ENCODE results near the gene ADGRF5.
"Not testable (repeated sequence)": the region's sequence is repeated elsewhere in the genome, so short reads cannot be mapped to it uniquely, and the experiment has no call there.

The ADGRF5 gene

DNA sequence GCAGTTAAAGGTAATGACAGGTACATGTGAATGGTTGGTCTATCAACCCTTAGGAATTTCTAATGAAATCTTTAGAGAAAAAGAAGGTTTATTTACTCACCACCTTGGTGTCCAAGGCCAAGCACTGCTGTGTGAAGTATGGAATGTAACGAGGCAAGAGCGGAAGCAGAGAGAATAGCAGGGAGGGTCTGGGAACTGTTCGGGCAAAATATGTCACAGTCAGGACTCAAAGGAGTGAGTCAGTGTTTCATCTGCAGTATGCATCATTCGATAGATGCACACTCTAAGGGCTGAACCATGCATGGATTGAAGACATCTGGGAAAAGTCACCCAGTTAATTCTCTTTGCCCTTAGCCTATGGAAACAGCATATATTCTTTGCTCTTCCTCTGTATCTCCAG lies 33.2 kb downstream of the ADGRF5 start:
- no peak for DNase-seq (ENCODE audit: low spot score)

DNA sequence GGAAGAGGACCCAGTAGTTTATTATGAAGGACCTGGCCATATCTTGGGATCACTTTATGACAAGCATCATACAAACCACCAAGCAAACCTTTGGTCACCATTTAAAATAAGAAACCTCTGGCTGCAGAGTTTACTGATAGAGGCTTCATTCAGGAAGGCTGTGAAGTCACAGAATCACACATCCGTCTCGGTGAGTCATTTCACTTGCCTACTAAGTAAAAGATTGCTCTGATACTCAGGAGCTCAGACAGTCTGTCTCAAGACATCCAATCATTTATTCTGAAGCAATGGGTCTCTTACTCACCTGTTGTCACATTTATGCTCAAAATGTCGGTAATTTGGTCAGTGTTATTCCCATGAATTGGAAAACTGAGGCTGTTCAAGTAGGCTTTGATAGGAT lies 33.7 kb downstream of the ADGRF5 start:
- DNase-seq (ENCODE audit: low spot score): no peak

DNA sequence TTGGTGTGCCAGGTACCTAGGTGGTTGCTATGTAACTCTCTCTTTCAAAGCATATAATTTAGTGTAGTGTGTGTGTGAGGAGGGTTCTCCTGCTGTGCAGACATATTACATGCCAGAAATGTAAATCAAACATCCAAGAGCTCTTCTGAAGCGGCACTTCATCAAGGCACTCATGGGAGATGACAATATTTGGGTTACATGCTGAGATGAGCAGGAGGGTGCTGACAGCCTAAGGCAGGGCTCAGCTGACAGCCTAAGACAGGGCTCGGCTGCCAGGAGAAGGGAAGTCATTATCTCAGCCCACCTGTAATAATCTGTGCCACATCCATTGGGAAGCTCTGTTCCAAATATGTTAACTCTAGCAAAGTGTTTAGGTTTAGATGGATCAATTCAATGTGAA lies 39.1 kb downstream of the ADGRF5 start:
- DNase-seq (ENCODE audit: low spot score): no peak

DNA sequence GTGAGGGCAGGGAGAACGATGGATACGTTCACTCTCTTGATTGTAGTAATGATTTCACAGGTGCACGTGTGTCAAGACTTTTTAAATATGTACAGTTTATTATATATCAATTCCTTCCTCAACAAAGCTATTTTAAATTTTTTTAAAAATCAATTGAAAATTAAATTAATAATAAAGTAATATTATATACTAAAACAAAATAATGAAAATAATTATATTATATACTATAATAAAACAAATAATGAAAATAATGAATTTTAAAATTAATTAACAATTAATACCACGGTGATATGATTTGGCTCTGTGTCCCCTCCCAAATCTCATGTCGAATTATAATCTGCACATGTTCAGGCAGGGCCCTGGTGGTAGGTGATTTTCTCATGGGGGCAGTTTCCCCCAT lies 42.7 kb downstream of the ADGRF5 start:
- DNase-seq (ENCODE audit: low spot score): no peak

DNA sequence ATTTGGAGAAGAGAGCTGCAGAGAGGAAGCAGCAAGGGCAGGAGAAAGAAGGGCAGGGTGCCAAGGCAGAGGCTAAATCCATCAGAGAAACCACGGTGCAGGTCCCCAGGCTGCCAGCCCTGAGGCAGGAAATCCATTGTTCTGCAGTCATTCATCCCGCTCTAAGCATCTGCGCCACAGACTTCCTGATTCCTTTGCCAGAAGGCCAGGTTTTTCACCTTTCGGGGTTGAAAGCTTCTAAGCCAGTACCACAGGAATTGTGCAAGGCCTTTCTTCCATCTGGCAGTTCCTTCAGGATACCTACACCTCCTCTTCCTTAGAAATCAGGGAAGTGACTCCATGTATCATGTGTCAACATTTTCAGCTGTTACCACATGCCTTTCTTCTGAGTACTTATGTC lies 45.6 kb downstream of the ADGRF5 start:
- DNase-seq (ENCODE audit: low spot score): peak; percentile 8

DNA sequence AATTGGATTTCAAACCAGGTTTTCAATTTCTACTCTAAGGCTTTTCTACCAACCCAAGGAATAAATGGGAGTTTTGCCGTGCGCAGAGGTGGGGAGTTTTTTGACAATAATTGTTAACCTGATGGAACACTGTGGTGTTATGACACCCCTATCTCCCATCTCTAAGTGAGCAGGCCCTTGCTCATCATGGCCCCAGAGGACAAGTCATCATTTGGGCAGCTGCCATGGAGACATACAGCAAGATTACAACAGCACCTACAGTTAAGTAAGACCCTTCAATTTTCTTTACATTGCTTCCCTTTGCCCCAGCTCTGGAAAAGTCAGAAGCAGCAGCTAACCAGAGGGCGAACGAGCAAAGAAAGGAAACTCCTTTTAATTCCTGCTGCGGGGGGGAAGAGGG lies 54.3 kb downstream of the ADGRF5 start:
- no peak for DNase-seq (ENCODE audit: low spot score)

DNA sequence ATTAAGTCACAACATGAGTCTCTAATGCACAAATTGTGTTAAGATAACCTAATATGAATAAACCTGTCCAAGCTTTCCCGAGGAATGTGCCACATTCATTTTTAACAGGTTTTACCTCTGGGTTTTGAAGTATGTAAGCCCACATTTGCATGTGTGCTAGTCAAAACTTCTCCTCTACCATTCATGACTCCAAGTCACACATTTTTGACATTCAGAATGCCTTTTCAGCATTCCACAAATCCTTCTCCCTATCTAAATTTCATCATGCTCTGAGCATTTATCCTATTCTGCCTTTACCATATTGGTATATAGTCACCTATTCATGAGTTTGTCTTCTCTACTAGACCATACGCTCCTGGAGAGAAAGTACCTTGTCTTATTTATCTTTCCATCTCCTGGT lies 56.5 kb downstream of the ADGRF5 start:
- DNase-seq (ENCODE audit: low spot score): no peak

DNA sequence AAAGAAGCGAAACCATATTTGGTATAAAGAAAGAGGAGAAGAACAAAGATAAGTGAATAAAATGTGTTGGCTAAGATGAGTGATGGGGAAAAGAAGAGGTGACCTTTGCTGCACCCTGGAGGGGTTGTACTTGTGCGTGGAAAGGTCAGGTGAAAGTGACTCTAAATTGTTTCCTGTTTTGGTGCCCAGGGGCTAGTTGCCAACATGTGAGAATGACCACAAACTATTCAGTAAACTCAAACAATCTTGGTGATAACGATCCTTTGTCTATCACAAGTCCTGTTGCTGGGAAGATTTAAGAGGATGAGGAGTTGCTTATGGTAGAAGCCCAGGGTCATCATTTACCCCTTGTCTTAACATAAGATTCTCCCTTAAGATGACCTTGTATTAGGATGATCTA lies 57.9 kb downstream of the ADGRF5 start:
- DNase-seq (ENCODE audit: low spot score): no peak

DNA sequence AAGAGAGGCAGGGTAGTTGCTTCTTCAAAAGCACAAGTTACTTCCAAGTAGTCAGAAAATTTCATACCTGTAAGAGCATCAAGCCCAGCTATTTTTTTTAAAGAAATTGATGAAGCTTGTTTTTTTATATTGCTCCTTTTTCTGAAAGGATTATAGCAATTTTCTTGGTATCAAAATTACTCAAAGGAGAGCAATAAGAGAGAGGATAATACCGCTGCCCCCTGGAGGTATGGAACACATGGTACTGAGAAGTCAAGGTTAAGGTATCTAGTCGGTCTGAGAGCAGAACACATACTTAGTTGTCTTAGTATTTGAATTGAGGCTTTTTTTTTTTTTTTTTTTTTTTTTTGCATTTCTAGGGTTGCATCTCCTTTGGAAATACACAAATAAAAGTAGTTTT lies 59.4 kb downstream of the ADGRF5 start:
- DNase-seq (ENCODE audit: low spot score): no peak

DNA sequence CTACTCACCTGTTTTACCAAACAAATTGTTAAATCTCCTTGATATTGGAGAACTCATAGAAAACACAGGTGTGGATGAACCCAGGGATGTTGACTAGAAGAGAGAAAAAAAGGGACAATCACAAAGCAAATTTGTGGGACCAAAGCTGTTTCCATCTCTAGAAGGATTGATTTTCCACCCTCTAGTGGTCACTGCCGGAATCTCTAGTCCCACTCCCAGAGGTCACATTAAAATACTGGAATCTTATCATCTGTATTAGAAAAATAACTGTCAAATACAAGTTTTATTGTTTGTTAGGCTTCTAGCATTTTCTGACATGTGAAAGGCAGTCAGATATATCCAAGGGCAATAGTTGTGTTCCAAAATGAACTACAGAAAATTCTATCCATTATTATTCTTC lies 65.8 kb downstream of the ADGRF5 start:
- DNase-seq (ENCODE audit: low spot score): peak; percentile 3

DNA sequence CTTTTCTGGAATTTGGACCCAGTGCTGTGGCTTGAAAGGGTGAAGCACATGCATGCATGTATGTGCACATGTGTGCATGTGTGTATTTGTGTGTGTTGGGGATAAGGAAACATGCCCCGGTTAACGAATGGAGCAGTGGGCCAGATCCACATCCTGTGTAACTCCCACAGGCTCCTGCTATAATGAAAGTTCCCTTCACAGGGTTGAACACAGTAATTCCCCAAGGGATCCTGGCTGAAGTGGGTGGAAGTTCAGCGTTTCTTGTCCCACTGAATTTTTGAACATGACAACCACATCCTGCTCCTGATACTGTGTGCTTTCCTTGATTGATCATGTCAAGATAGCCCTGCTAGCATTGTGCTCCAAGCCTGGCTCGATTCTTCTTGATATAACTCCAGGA lies 70.2 kb downstream of the ADGRF5 start:
- not testable (repeated sequence) for DNase-seq (ENCODE audit: low spot score)

DNA sequence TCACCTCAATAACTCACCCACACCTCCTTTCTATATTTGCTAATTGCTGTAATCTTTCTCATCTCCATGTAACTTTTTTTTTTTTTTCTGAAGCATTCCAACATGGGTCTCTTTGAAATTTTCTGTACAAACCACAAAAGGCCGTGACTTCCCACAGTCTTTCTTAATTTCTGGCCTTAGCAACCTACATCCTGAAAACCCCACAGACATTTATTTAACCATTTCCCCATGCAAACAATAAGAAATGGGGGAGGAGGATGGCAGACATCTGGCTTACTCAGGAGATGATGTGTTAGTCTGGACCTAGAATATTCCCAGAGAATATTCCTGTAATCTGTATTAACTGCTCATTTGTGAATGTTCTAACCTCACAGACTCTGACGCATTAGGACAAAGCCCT lies 70.9 kb downstream of the ADGRF5 start:
- DNase-seq (ENCODE audit: low spot score): no peak

DNA sequence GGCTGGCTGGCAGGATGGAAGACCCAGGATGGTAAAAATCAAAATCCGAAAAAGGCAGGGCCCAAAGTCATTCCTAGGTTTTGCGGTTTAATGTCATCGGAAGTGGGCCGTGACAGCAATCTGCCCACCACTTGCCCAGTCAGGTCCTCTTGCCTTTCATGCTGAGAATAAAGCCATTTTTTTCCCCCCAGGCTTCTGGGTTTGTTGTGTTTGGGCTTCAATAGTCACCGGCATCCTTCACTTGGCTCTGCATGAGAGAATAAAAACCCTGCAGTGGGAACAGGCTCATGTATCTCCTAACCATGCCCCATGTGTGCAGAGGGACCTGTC lies 72.4 kb downstream of the ADGRF5 start:
- peak; percentile 4 for DNase-seq (ENCODE audit: low spot score)

DNA sequence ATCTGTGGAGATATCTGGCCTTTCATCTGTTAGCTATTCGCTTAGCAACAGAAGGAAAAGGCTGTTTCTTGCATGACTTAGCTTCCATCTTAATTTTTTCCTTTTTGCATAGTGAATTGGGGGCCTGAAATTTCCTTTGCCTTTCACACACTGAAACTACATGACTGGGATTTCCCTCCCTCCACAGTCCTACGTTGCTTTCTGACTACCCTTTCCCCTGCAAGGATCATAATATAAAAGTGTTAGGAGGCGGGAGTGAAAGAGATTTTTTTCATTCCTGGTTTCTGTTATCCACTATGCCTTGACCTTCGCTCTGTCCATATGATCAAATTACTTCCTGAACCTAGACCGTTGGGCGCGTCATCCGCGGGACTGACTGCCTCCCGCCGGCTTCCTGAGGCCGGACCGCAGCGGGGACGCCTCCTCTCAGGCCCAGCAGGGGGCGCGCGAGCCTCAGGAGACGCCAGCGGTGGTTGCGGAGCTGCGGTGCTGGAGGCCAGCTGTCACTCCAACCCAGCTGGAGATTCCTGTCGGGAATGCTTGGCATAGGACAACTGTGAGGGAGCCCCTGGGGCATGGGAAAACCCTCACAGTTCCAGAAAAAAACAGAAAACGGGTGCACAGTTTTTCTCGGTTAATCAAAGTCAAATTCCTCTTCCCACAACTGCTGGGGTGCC lies 72.9 kb downstream of the ADGRF5 start:
- peak; percentile 71 for DNase-seq (ENCODE audit: low spot score)

DNA sequence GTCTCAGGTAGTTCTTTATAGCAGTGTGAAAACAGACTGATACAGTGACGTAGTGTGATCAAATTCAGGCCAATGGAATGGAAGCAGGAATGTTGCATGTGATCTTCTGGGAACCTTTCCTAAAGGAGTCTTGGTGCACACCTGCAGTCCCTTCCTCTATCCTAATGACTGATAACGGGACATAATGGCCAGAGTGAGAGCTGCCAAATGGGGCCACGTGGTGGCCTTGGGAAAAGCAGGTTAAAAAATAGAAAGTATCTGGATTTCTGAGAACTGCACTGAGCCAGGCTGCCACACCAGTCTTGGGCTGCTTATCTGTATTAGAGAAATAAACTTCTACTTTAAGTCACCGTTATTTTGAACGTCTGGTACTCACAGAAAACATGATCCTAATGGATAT lies 76.6 kb downstream of the ADGRF5 start:
- DNase-seq (ENCODE audit: low spot score): no peak

DNA sequence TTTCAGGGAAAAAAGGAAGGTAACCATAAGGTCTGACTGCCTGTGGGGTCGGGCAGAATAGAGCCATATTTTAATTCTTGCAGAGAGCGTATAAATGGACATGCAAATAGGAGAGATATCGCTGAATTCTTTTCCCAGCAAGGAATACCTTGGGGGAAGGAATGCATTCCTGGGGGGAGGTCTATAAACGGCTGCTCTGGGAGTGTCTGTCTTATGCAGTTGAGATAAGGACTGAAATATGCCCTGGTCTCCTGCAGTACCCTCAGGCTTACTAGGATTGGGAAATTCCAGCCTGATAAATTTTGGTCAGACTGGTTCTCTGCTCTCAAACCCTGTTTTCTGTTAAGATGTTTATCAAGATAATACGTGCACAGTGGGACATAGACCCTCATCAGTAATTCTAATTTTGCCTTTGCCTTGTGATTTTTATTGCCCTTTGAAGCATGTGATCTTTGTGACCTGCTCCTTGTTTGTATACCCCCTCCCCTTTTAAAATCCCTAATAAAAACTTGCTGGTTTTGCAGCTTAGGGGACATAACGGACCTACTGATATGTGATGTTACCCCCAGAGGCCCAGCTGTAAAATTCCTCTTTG lies 79.4 kb downstream of the ADGRF5 start:
- not testable (repeated sequence) for DNase-seq (ENCODE audit: low spot score)

DNA sequence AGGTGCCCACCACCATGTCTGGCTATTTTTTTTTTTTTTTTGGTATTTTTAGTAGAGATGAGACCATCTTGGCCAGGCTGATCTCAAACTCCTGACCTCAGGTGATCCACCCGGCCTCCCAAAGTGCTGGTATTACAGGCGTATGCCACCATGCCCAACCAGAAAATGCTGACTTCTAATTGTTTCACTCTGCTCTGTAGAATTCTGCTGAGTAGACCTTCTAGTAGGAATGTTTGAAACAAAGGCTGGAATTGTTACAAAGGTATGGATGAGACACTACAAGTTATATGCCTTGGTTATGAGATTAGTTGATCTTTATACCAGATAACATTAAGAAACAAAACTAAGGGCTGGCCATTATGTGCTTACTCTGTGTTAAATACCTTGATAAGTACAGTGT lies 83.7 kb downstream of the ADGRF5 start:
- DNase-seq (ENCODE audit: low spot score): no peak

DNA sequence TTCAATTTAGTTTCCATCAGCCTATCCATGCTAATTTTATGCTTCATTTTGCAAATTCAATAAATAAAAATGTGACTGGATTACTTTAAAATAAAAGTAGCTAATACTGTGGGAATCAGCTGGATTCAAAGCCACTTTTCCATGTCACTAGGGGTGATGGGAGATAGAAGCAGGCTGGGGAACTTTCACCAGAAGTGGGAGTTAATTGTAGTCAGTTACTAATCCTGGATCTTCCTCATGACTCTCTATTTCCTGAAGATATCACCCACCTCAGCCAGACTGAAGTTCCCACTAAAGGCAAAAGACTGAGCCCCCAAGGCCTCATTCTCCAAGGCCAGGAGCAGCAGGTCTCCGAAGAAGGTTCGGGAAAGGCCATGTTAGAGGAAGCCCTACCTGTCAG lies 86.7 kb downstream of the ADGRF5 start:
- DNase-seq (ENCODE audit: low spot score): not testable (repeated sequence)

DNA sequence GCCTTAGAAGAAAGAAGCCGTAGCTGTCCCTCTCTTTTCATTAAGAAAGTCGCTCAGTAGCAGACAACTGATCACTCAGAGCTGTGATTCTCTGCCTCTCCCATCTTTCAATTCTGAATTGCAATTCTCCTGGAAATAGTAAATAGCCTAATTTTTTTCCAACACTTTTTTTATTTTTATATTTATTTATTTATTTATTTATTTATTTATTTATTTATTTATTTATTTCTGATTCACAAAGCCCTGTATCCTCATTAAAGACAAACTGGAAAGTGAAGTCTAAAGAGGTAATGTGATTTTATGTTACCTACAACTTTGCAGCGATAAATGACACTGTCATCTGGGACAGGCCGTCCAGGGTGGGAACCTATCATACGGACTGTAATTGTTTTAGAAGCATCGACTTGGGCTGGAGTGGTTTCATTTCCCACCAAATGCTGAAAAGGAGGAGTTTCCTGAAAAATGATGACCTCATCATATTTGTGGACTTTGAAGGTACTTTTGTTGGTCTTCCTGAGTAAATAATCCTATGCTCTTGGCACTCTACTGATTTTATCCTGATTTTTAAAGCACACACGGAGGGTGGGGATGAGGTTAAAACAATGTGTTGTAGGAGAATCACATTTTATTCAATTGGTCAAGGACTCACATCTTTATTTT lies 87.4 kb downstream of the ADGRF5 start:
- not testable (repeated sequence) for DNase-seq (ENCODE audit: low spot score)

DNA sequence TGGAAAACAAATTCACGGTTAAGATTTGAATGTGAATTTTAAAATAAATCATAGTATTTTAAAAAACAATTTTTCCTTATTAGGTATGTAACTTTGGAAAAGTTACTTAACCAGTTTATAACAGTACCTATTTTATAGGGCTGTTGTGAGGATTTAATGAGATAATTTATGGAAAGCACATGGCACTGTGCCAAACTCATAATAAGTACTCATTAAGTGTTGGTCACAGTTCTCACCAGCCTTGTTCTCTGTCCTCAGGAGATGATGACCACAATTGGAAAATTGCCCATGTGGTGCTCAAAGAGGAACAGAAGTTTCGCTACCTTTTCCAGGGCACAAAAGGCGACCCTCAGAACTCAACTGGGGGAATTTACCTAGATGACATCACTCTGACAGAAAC lies 88.9 kb downstream of the ADGRF5 start:
- DNase-seq (ENCODE audit: low spot score): no peak

DNA sequence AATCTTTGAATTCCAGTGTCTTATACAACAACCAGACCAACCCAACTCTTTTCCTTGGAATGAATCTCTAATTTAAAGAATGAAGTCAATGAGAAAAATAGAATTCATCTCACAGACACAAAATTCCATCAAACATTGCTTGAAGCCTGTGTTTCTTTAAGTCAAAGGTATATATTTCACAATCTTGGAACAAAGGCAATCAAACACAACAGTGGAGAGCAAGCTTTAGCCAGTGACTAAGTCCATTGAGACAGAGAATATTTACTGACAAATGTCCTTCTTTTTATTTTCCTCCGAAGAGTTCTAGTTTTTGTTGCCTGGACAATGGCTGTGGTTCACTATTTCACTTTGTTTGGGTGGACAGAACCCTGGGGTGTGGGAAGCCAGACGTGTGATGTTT lies 92.8 kb downstream of the ADGRF5 start:
- no peak for DNase-seq (ENCODE audit: low spot score)

DNA sequence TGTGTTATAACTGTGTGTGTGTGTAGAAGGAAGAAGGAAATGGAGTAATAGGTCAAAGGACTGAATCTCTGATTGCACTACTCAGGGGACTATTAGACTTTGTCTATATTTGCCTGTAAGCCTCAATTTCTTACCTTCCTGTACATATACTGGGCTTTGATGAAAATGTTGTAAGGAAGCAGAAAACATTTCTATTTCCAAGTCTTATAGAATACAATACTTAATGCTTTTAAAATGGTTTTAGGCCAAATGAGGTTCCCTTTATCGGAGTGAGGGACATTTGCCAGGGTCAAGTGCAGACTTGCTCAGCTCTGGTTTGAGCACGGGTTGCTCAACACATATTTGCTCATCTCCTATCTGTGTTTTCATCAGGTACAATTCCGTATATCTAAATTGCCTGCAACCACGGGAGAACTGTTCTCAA lies 100.3 kb downstream of the ADGRF5 start:
- no peak for DNase-seq (ENCODE audit: low spot score)

DNA sequence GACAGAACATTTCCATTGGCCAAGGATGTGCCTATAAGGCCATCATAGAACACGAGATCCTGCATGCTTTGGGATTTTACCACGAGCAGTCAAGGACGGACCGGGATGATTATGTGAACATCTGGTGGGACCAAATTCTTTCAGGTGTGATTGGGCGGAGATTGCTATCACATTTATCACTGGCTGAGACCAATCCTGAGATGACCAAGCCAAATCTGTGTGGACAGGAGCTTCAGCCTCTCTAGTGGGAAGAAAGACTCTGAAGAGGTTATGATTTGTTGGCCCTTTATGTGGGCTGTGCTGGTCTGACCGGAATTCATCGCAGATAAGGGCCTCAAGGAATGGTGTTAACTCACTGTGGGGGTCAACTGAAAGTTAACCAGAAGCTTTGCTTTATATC lies 102.2 kb downstream of the ADGRF5 start:
- DNase-seq (ENCODE audit: low spot score): no peak

DNA sequence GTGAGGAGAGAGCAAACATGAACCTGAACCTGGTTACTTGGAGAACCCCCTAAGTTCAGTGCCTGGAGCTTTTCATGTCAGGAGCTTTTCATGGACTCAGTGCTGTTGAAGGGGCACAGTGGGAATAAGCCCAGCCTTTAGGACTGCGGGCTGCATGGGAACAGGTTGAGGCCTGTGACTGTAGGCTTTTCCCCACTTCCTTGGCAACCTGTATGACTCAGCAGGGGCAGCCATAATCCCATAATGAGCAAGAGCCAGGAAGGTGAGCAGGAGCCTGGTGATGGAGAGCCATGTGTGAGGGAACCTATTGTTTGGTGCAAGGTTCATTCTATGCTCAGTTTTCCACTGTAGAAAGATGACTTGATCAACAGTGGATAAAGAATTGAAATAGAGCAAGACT lies 105.1 kb downstream of the ADGRF5 start:
- peak; percentile 6 for DNase-seq (ENCODE audit: low spot score)
